DMS153 treated with DMSO at 0.1 percent for 48 hours (cell line): ENCODE measurements around the gene NCL.
"Not testable (repeated sequence)": the region's sequence is repeated elsewhere in the genome, so short reads cannot be mapped to it uniquely, and the experiment has no call there.

Source experiments
- DNase-seq: peaks from one replicate; lab custom pipeline; 2025; ENCODE audit not compliant: unreplicated experiment; lab: John Stamatoyannopoulos, UW

Gene NCL

DNA sequence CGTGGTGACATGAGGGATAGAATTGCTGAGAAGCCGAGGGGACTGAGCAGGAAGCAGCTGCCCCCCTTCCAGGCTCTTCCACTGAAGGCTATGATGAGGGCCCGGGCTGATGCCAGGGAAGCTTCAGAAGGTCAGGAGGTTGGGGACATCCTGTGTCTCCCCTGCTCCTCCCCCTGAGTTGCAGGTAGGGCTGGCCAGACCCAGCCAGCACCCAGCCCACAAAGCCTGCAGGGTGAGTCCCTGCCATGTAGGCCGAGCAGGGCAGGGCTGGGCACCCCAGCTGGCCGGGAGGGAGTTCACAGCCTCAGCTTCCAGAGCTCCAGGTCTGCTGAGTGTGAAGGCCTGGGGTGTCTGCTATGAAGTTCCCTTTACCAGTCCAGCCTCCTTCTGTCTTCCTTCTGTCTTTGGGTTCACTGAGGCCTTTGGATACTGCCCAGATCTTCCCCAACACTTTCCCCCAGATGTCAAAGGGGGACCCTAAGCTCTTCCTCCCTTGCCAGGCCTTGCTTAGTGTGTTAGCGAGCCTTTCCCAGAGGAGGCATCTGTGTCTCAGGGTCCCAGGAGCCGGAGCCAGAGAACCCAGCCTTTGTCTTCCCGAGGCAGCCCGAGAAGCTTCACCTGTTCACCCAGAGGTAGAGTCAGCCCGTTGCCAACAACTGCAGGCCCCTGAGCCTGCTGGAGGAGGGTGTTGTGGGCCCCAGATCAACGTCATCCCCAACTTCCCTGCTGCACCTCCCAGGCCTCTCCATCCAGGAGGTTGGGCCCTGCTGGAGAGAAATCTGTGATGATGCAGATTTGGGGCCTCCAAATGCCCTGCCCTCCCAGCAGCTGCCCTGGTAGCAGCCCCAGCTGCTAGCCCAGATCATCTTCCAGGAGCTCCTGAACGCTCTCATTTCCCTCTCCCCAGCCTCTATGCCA is 3.6 kb upstream of the NCL start:
- no peak for DNase-seq

DNA sequence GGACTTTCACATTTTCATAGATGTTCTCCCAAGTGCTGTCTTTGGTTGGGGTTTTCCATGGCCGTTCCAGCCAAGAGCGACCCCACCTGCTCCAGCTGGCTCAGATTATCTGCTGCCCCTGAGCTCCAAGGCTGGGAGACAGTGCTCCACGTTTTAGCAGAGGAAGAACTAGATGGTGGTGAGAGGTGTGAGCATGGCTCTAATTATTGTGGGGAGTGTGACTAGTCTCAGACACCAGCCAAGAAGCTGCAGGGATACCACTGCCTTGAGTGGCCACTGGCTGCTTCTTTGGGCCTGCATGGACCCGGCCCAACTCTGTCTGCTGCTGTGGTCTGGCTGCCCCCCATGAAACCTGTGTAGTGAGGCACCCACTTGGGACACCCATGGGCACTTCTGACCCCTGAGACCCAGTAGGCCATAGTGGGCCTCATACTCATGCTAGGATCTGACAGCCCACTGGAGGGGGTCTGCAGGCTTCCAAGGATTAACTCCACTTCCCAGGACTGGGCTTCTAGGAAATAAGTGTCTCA is 2.8 kb upstream of the NCL start:
- no peak for DNase-seq

DNA sequence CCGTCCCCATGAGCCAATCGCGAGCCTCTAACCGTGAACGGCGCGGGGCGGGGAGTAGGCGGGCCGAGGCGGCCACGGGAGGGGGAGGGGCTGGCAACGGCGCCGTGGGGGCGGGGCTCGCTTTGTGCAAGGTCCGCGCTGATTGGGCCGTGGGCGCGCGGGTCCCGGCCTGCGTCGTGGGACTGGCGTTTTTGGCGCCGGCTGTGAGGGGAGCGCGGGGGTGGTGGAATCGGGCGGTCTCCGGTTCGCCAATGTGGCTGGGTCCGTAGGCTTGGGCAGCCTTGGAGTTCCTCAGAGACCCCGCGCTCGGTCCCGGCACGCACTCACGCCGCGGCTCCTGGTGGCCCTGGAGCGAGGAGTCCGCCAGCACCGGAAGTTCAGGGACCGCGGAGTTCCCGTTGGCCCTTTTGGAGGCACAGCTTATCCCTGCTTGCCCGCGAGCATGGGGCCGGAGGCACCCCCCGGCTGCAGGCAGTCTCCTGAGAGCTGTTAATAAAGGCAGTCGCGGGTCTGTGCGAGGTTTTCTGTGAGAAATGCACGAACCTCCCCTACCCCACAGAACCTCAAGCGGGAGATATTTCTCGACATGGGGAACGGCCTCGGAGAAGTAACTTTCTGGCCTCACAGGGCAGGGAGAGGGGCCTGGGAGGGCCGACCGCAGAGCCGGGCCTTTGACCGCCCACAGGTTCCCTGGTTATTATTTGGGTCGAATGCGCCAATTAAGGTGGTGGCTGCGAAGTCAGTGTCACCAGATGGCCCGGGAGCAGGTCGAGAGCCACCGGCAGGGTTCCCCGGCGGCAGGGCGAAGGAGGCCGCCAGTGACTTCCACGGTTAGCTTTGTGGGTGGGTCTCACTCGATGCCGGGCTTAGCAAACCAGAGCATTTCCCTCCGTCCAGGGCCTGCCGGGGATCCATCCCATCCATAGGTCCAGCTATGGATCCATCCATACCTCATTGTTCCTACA is 574 bp upstream of the NCL start:
- peak; percentile 67 for DNase-seq

DNA sequence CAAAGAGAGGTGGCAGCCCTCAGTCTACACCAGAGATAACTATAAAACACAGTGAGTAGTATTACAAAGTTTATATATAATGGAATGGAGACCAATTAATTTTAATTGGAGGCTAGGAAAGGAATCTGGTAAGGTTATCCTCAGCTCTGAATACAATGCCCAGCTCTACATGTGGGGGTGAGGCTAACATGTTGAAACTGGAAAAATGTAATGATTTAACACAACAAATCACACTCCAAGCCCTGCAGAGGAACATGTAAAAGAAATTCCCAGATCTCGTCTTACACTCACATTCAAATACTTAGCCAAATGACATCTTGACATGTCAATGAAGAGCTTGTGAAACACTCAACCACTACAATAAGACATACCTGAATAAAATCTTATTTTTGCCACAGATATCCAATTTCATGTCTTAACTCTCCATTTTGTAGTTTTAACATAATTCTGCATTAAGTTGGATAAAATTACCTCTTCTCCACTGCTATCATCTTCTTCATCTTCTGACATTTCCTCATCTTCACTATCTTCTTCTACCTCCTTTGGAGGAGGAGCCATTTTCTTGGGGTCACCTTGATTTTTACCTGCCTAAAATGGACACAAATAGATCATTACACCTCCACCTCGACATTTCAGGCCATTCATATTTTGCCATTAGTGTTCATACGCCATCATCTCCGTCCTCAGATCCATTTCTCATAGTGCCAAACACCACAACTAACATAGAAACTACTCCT is 1.4 kb downstream of the NCL start:
- DNase-seq = no peak

DNA sequence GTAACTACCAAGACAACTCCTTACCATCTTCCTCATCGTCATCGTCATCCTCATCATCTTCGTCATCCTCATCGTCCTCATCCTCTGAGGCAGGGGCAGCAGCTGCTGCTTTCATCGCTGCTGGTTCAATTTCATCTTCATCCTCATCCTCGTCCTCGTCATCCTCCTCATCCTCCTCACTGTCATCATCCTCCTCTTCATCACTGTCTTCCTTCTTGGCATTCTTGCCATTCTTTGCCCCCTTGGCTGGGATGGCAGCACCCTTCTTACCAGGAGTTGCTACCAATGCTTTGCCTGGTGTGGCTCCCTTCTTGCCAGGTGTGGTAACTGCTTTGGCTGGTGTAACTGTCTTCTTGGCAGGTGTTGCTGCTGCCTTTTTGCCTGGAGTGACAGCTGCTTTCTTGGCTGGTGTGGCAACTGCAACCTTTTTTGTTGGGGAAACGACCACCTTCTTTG is 2.7 kb downstream of the NCL start:
- no peak for DNase-seq

DNA sequence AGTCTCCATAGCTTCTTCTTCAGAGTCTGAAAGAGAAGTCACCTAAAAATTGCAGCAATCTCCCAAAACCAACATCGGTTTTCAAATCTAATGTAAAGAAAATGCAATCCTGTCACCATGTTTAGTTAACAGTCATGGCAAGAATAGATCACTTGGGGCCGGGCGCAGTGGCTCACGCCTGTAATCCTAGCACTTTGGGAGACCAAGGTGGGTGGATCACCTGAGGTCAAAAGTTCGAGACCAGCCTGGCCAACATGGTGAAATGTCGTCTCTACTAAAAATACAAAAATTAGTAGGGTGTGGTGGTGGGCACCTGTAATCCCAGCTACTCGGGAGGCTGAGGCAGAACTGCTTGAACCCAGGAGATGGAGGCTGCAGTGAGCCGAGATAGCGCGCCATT is 3.4 kb downstream of the NCL start:
- not testable (repeated sequence) for DNase-seq

DNA sequence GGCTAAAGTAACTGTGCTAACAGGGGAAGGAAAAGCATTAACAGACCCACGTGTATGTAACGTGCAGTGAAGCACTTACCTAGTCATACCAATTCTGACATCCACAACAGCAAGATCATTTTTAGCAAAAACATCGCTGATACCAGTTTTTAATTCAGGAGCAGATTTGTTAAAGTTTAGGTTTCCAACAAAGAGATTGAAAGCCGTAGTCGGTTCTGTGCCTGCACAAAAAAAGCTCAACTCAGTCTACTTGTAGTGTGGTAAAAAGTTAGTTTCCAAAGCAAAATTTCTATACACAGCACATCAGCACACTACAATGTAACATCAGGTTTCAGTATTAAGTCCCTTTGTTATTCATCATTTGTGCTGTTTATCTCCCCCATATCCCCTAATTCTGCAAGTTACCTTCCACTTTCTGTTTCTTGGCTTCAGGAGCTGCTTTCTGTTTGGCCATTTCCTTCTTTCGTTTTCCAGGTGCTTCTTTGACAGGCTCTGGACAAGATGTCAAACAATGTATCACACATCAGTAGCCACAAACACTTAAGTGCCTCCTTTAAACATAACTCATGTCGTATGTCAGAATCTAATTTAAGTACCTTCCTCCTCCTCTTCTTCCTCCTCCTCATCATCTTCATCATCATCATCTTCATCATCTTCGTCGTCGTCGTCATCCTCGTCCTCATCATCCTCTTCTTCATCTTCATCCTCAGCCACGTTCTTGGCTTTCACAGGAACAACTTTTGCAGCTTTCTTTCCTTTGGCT is 4.0 kb downstream of the NCL start:
- DNase-seq = no peak

DNA sequence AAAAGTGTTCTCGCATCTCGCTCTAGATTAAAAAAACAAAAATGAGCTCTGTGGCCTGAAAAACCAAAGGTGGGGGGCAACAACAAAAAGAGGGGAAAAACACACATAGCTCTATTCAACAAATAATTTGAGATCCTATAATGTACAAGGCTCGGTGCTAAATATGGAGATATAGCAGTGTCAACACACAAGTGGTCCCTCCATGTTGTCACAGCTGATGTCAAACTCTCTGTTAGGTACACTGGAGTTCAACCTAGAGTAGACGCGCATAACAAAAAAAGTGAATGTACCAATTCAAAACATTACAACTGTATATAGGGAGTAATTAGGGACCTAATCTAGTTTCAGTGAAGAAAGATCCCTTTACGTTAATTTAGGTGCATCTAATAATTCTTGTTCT is 5.9 kb downstream of the NCL start:
- DNase-seq = no peak

DNA sequence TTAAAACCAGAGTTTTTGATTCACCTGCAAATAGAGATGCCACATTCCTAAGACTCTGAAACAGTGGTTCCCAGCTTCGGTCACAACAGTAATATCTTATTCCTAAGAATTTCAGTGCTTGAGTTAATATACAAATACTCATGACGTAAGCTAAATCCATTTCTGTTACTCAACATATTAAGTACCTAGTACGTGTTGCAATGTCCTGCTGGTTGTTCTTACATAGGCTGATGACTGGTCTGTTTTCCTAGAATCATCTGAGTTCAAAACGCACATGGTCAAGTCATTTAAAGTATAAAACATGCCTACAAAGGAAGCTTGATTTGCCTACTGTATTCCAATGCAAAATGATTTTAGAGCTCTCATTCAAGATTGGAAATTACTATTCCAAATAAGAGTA is 7.2 kb downstream of the NCL start:
- no peak for DNase-seq

DNA sequence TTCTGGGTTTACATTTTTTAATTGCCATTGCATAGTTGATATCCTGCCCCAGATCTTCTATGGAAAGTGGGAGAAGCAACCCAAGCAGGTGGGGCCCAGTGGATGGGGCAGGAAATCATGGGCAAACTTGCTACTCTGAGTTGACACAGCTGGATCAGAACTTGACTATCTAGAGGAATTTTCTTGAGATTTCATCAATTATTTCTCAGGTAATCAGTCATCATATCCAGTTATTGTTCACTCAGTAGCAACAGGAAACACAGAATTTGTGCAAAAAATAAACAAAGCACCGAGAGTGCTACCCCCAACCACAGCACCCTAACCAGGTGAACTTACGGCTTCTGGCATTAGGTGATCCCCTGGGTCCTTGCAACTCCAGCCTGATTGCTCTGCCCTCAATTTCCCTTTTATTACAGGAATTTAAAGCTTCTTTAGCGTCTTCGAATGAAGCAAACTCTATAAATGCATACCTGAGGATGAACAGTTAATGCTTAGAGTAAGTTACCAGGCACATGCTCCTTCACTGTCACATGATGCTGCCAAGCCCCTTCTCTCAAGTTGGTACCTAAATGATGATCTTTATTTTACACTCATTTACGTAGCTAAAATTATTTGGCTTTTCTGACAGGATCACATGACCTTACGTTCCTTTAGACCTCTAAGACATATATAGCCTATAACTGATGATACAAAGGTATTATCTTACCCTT is 7.8 kb downstream of the NCL start:
- DNase-seq = no peak

DNA sequence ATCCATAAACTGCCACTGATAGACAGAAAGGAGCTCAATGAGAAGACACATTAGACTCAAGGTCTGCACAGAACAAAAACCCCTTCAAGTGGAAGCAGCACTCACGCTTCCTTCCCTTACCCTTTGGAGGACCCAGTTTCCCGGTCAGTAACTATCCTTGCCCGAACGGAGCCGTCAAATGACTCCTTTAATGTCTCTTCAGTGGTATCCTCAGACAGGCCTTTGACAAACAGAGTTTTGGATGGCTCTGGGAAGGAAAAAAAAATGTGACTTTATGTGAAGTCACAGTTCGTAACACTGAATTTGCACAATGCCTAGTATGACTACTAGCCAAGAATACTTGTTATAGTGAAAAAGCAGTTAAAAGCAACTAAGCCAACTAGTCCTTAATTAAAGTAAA is 8.4 kb downstream of the NCL start:
- no peak for DNase-seq

DNA sequence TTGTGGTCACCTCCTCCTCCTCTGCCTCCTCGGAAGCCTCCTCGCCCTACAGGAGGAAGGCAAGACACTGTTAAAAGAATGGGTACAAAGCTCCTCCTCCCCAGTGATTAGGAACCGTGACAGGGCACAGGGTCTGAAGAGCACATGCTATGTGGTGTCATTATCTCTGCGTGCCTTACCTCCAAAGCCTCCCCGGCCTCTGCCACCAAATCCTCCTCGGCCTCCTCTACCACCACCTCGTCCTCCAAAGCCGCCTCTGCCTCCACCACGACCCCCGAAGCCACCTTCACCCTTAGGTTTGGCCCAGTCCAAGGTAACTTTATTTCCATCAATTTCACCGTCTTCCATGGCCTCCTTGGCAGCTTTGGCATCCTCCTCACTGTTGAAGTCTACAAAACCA is 9.1 kb downstream of the NCL start:
- DNase-seq = no peak

DNA sequence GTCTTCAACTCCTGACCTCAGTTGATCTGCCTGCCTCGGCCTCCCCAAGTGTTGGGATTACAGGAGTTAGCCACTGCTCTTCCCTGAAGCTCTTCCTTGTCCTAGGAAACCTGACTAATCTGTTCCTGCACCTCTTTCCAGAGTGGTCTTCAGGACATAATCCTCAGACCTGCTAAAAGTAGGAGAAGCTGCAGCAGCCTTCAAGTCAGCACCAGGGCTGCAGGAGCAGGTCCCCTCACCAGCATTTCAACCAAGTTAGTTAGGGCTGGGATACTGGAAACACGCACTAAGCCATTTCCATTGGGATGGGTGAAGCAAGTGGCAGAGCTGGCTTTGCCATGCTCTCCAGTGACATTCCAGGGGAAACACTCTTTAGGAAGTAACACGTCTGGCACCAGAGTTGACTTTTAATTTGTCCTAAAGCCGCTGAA is 9.9 kb downstream of the NCL start:
- no peak for DNase-seq

DNA sequence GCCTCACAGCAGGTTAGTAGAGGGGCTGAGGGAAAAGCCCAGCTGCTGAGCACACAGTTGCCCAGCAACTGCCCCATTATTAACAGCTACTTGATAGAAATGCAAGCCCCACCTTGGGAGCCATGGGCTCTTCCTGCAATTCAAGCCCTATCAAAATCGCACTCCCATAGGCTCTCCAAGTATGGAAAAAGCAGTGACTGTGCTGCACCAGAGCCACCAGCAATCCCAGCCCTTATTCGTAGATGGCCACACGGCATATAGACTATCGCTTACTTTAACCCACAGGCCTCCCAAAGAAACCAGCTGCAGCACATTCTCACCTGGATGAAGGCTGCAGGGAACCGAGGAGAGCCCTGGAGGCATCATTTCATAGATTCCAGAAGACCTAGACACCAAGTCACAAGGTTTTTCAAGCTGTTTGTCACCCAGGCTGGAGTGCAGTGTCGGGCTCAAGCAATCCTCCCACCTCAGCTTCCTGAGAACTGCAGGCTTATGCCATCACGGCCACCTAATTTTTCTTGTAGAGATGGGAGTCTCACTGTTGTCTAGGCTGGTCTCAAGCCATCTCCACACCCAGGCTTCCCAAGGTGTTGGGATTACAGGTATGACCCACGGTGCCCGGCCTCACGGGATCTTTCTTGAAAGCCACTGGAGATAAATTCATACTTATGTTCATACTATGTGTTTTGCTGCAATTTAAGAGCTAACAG is 11.3 kb downstream of the NCL start:
- no peak for DNase-seq

DNA sequence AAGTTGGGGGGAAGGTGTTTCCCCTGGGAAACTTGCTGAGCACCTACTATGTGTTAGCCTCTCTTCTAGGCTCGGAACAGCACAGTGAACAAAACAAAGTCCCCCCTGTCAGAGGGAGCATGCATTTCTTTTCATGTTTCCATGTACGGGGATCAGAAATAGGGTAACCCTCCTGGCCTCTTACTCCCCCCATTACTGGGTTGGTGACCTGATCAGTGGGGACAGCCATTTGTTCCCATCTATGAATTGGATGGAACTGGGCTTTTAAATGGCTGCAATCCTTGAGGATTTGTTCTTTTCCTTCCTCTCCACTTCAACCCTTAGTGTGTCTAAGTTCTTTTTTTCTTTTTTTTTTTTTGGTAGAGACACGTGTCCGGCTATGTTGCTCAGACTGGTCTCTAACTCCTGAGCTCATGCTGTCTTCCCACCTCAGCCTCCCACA is 13.7 kb downstream of the NCL start:
- no peak for DNase-seq

DNA sequence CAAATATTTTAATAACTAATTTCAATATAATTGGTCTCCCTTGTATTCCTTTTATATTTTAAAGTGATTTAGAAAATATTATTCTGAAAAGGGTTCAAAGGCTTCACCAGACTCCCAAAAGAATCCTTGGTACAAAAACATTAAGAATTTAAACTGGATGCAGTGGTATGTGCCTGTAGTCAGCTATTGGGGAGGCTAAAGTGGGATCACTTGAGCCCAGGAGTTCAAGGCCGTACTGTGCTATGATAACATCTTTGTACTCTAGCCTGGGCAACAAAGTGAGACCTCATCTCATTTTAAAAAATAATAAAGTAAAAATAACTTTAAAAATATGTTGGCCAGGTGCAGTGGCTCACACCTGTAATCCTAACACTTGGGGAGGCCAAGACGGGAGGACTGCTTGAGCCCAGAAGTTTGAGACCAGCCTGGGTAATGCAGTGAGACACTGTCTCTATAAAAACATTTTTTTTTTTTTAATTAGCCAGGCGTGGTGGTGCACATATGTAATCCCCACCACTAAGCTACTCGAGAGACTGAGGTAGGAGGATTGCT is 14.7 kb downstream of the NCL start:
- DNase-seq = no peak

DNA sequence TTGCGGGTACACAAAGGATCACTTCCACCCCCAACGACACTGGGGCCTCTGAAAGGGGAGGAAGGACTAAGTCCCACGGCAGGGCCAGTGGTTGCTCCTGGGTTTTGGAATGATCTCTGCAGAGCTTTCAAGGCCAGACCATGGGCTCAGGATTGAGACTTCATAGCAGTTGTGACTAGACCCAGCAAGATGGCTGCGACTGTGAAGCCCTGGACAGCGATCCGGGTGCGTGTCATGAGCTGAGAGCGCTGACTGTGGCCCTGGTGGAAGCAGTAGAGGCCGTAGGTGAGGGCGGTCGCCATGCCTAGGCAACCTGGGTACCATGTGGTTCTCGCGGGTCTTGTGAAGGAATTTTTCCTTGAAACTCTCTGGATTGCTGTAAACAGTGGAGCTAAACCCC is 27.3 kb downstream of the NCL start:
- DNase-seq = no peak

DNA sequence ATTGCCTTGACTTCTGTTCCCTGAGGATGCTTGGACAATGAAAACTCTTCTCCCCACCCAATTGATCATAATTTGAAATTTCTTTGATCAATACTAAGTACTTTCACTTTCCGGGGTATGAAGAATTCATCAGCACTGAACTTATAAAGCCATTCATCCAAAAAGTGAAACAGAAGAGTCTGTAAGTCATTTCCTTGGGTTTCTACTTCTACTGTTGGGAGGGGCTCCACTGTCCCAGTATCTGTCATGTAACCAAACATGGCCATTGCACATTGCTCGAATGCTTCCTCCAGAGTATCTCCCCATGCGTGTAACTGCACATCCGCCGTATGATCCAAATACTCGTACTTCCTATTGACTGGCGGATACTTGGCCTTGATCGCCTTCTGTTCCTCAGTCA is 30.3 kb downstream of the NCL start:
- no peak for DNase-seq

DNA sequence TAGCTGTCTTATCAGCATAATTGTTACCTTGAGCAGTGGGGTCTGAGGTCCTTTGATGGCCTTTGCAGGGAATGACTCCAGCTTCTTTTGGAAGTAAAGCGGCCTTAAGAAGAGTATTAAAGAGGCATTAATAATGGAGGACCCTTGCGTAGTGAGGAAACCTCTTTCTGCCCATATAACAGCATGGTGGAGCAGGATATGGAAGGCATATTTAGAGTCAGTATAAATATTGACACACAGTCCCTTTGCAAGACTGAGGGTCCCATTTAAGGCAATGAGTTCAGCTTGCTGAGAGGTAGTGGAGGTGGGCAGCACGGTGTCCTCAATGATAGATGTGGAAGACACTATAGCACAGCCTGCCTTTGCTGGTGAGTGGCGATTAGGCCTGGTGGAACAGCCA is 32.7 kb downstream of the NCL start:
- DNase-seq = no peak
